HepG2 (cell line): ENCODE results near the gene VCAN. TPM values are rescaled to one million over a fixed set of nuclear protein-coding genes. Genes with fewer than 3 reads are reported as not detected.

Source experiments
- ATAC-seq: fragments of 200-7000 bp; cut with Tn5 transposase; 3 replicates; pipeline ENCODE4 v1.9.1; 2020; ENCODE audit warnings: mild to moderate bottlenecking, moderate library complexity
- BruUV-seq: library from RNA; stranded (reverse); fragments of 400-500 nt; replicated peaks from 2 replicates; lab custom pipeline; 2021; lab: Mats Ljungman, UMichigan
- CTCF ChIA-PET: fragments of 300-600 bp; formaldehyde crosslinking; extraction: SDS; loops from one replicate; lab custom pipeline; 2021; ENCODE audit warnings: low total read pairs, inconsistent platforms, low intra/inter-chr PET ratio; lab: Yijun Ruan, JAX
- POLR2A ChIA-PET: fragments of 350-600 bp; sonication (Branson Sonifier 250); formaldehyde crosslinking; loops from one replicate; lab custom pipeline; 2020; ENCODE audit warnings: antibody characterized with exemption, inconsistent platforms; lab: Yijun Ruan, JAX
- DNase-seq: peaks from one replicate; pipeline ENCODE4 v3.0.0-alpha.2; 2015; ENCODE audit warnings: low spot score
- FAIRE-seq: peaks from 3 replicates; lab custom pipeline; 2011; peaks lifted over from hg19 to GRCh38; lab: Jason Lieb, UNC
- H2AFZ ChIP-seq: one replicate; pipeline ENCODE4 v1.6.1; 2011; ENCODE audit warnings: low read length, inconsistent platforms
- H3K27ac ChIP-seq: fragments of 300-600 bp; 3 replicates; pipeline ENCODE4 v1.8.0; 2011; ENCODE audit warnings: mixed run types, mild to moderate bottlenecking, mixed read lengths, low read length, inconsistent platforms; ENCODE audit not compliant: insufficient read depth; ENCODE audit errors: extremely low read length
- H3K27me3 ChIP-seq, 2 experiments: fragments of 200-600 bp in 1 of 2; 2 replicates in 1 of 2; 3 replicates in 1 of 2; pipeline versions ENCODE4 v1.6.0 to v1.8.0; 2011; ENCODE audit warnings: low read length in 2 of 2, mild to moderate bottlenecking in 2 of 2, moderate library complexity in 2 of 2, inconsistent platforms in 1 of 2; ENCODE audit not compliant: insufficient read depth in 2 of 2, control insufficient read depth in 1 of 2
- H3K36me3 ChIP-seq, 2 experiments: fragments of 200-600 bp in 1 of 2; replicated peaks in 1 of 2; 2 replicates in 1 of 2; 3 replicates in 1 of 2; pipeline versions ENCODE4 v1.5.1 to v1.8.0; 2011; ENCODE audit warnings: low read length in 2 of 2, inconsistent platforms in 1 of 2; ENCODE audit not compliant: insufficient read depth in 2 of 2, control insufficient read depth in 1 of 2
- H3K4me1 ChIP-seq: 2 replicates; pipeline ENCODE4 v1.5.1; 2012; ENCODE audit warnings: low read length, inconsistent platforms; ENCODE audit not compliant: insufficient read depth
- H3K4me2 ChIP-seq: 2 replicates; pipeline ENCODE4 v1.6.0; 2011; ENCODE audit warnings: low read depth, low read length, inconsistent platforms
- H3K4me3 ChIP-seq, 3 experiments: fragments of 200-600 bp in 1 of 3; sonication (generic), shearing (Covaris generic) in 1 of 3; replicated peaks in 1 of 3; 2 replicates each; pipeline ENCODE4 v1.5.1; 2011 to 2016; ENCODE audit warnings: low read length in 3 of 3, inconsistent platforms in 2 of 3, low read depth in 2 of 3, mild to moderate bottlenecking in 2 of 3, control low read depth in 1 of 3, mixed read lengths in 1 of 3; ENCODE audit not compliant: insufficient read depth in 1 of 3
- H3K79me2 ChIP-seq: one replicate; pipeline ENCODE4 v1.6.1; 2011; ENCODE audit warnings: low read length, inconsistent platforms; ENCODE audit not compliant: insufficient read depth
- H3K9ac ChIP-seq: 2 replicates; pipeline ENCODE4 v1.6.0; 2011; ENCODE audit warnings: mild to moderate bottlenecking, low read depth, low read length, inconsistent platforms; ENCODE audit not compliant: insufficient read depth
- H3K9me3 ChIP-seq: 2 replicates; pipeline ENCODE4 v1.5.1; 2012; ENCODE audit warnings: mild to moderate bottlenecking, low read length
- H4K20me1 ChIP-seq: 2 replicates; pipeline ENCODE4 v1.6.0; 2011; ENCODE audit warnings: inconsistent platforms, mild to moderate bottlenecking, low read length, moderate library complexity; ENCODE audit not compliant: insufficient read depth
- CBX5 ChIP-seq: sonication (generic); formaldehyde crosslinking; IDR thresholded peaks from 2 replicates; pipeline ENCODE4 v1.4.0; 2020; ENCODE audit warnings: missing genetic modification reagents, borderline replicate concordance
- CC2D1A ChIP-seq: sonication (generic); formaldehyde crosslinking; IDR thresholded peaks from 2 replicates; pipeline ENCODE4 v1.8.1; 2023; ENCODE audit warnings: mild to moderate bottlenecking, missing genetic modification reagents
- DBP ChIP-seq: sonication (generic); formaldehyde crosslinking; IDR thresholded peaks from 2 replicates; pipeline ENCODE4 v1.4.0; 2020; ENCODE audit warnings: missing genetic modification reagents; ENCODE audit errors: not compliant biosample characterization
- DMAP1 ChIP-seq: IDR thresholded peaks from 2 replicates; pipeline ENCODE4 v1.6.1; 2016
- ELF3 ChIP-seq: IDR thresholded peaks from 2 replicates; pipeline ENCODE4 v1.6.1; 2016; ENCODE audit warnings: missing genetic modification reagents, missing compliant biosample characterization
- HDAC1 ChIP-seq: sonication (generic); formaldehyde crosslinking; IDR thresholded peaks from 2 replicates; pipeline ENCODE4 v1.5.1; 2020; ENCODE audit warnings: mild to moderate bottlenecking, missing genetic modification reagents
- KLF15 ChIP-seq: sonication (generic); formaldehyde crosslinking; IDR thresholded peaks from 2 replicates; pipeline ENCODE4 v1.8.1; 2023; ENCODE audit warnings: borderline replicate concordance, mild to moderate bottlenecking, inconsistent platforms, missing genetic modification reagents, mixed read lengths
- NBN ChIP-seq: fragments of 450-650 bp; conservative IDR thresholded peaks from 2 replicates; pipeline ENCODE4 v1.6.1; 2017
- SP140L ChIP-seq: sonication (generic); formaldehyde crosslinking; IDR thresholded peaks from 2 replicates; pipeline ENCODE4 v1.4.0; 2020; ENCODE audit warnings: missing genetic modification reagents, borderline replicate concordance
- TAF15 ChIP-seq: fragments of 200-400 bp; formaldehyde crosslinking; IDR thresholded peaks from one replicate; pipeline ENCODE4 v1.6.1; 2018; ENCODE audit warnings: mild to moderate bottlenecking, low read depth, low read length; ENCODE audit not compliant: poor library complexity, severe bottlenecking
- ZFYVE20 ChIP-seq: sonication (generic); formaldehyde crosslinking; IDR thresholded peaks from 2 replicates; pipeline ENCODE4 v1.8.0; 2023; ENCODE audit warnings: low read depth, mild to moderate bottlenecking, moderate library complexity, missing genetic modification reagents, borderline replicate concordance
- ZNF17 ChIP-seq: sonication (generic); formaldehyde crosslinking; IDR thresholded peaks from 2 replicates; pipeline ENCODE4 v1.5.0; 2020; ENCODE audit warnings: mild to moderate bottlenecking, missing genetic modification reagents
- ZNF333 ChIP-seq: sonication (generic); formaldehyde crosslinking; IDR thresholded peaks from 2 replicates; pipeline ENCODE4 v1.4.0; 2020; ENCODE audit warnings: mild to moderate bottlenecking, missing genetic modification reagents, borderline replicate concordance
- ZNF362 ChIP-seq: sonication (generic); formaldehyde crosslinking; IDR thresholded peaks from 2 replicates; pipeline ENCODE4 v1.4.0; 2020; ENCODE audit warnings: missing genetic modification reagents, mild to moderate bottlenecking, borderline replicate concordance
- ZNF597 ChIP-seq: sonication (generic); formaldehyde crosslinking; IDR thresholded peaks from 2 replicates; pipeline ENCODE4 v1.5.0; 2020; ENCODE audit warnings: missing genetic modification reagents
- ZNF704 ChIP-seq: sonication (generic); formaldehyde crosslinking; IDR thresholded peaks from 2 replicates; pipeline ENCODE4 v1.8.1; 2023; ENCODE audit warnings: mild to moderate bottlenecking, inconsistent platforms, moderate library complexity, missing genetic modification reagents, borderline replicate concordance
- ZNF737 ChIP-seq: sonication (generic); formaldehyde crosslinking; IDR thresholded peaks from 2 replicates; pipeline ENCODE4 v1.5.0; 2020; ENCODE audit warnings: missing genetic modification reagents, mild to moderate bottlenecking, borderline replicate concordance
- ZNF747 ChIP-seq: sonication (generic); formaldehyde crosslinking; IDR thresholded peaks from 2 replicates; pipeline ENCODE4 v1.8.1; 2023; ENCODE audit warnings: missing genetic modification reagents, mild to moderate bottlenecking, borderline replicate concordance
- WGBS: methylation state at CpG from one replicate; pipeline ENCODE4 v1.1.6; 2017; ENCODE audit warnings: low lambda C conversion rate; 5-methylcytosine and 5-hydroxymethylcytosine counted together
- in situ Hi-C: cut with HindIII; loops from 2 replicates; pipeline ENCODE4 v1.10.0; 2017; ENCODE audit warnings: low pct_unique_long_range_greater_than_20kb; ENCODE audit not compliant: extremely low pct_ligation_motif_present
- intact Hi-C: fragments of 100-400 bp; cut with micrococcal nuclease; formaldehyde crosslinking; loops from one replicate; pipeline ENCODE4 v1.10.0; 2022; ENCODE audit not compliant: unreplicated experiment
- polyA plus RNA-seq, 8 experiments: library from polyadenylated mRNA; depleted of rRNA in 3 of 8; stranded (reverse) in 7 of 8; unstranded in 1 of 8; fragments of >200 nt; fragmentation: Illumina TruSeq in 4 of 8; extraction: Trizol in 4 of 8; gene quantifications; 2 replicates each; pipeline versions ENCODE4 v1.2.1 to v1.2.3, GENCODE V29; 2011 to 2016; ENCODE audit warnings: low read depth in 4 of 8, missing spikeins in 1 of 8, mixed read lengths in 1 of 8; ENCODE audit not compliant: insufficient read depth in 1 of 8
- total RNA-seq, 5 experiments: library from RNA; depleted of rRNA; stranded (reverse); fragments of >200 nt; fragmentation: Illumina TruSeq; extraction: Trizol; gene quantifications; 2 replicates each; pipeline ENCODE4 v1.2.3, GENCODE V29; 2016; ENCODE audit warnings: low read depth in 1 of 5
- TF ChIP-seq, protein P1 (sequence below), 2 experiments: sonication (generic) in 1 of 2; formaldehyde crosslinking in 1 of 2; IDR thresholded peaks; 2 replicates each; pipeline versions ENCODE4 v1.4.0 to v1.6.1; 2018 to 2020; ENCODE audit warnings: missing genetic modification reagents in 2 of 2, borderline replicate concordance in 1 of 2, low read depth in 1 of 2, mild to moderate bottlenecking in 1 of 2, missing biosample characterization in 1 of 2

Gene VCAN
- total and polyA plus RNA-seq, 2 of the 13 experiments (the other 11 are each of a cell fraction or from before 2014, with no cell fraction given), result 1.2 to 3.5 TPM

GRCh38 chr5:83516377-83516776 is 44.8 kb downstream of the VCAN start:
- Histone ChIP-seq H3K4me2 (no peak overlapping the region), H3K9ac (no peak overlapping the region), H3K27me3 (no peaks in the 10 kb centered on the region), H3K4me1 (no peaks in the 10 kb centered on the region), H3K27ac (no peak overlapping the region), H4K20me1 (no peaks in the 10 kb centered on the region), H2AFZ (no peak overlapping the region), H3K9me3 (no peaks in the 10 kb centered on the region), H3K79me2 (no peaks in the 10 kb centered on the region), H3K4me3 (no peak overlapping the region), H3K36me3 (no peaks in the 10 kb centered on the region)
- in situ Hi-C loops, result no loop called here
- 42% methylated on average over 2 of the region's 2 CpGs for WGBS
- POLR2A ChIA-PET, result no interaction called here
- no TSS peak for BruUV-seq
- ATAC-seq (no peak), FAIRE-seq (no peak), DNase-seq (no peak)
- CTCF ChIA-PET, result no interaction called here
- intact Hi-C loops, result no loop called here
- TF ChIP-seq SP140L (CRISPR knock-in tag) (no peak), HDAC1 (no peak), CBX5 (CRISPR knock-in tag) (no peak), ELF3 (CRISPR knock-in tag) (no peak), ZNF704 (CRISPR knock-in tag) (no peak), ZNF737 (CRISPR knock-in tag) (no peak), NBN (no peak), DMAP1 (CRISPR knock-in tag) (no peak), ZFYVE20 (CRISPR knock-in tag) (no peak), KLF15 (CRISPR knock-in tag) (no peak), DBP (CRISPR knock-in tag) (no peak), TAF15 (no peak), CC2D1A (no peak), ZNF747 (CRISPR knock-in tag) (no peak), ZNF333 (CRISPR knock-in tag) (no peak), ZNF17 (CRISPR knock-in tag) (no peak), ZNF362 (no peak), ZNF597 (CRISPR knock-in tag) (no peak)
- TF ChIP-seq, protein P1, sequence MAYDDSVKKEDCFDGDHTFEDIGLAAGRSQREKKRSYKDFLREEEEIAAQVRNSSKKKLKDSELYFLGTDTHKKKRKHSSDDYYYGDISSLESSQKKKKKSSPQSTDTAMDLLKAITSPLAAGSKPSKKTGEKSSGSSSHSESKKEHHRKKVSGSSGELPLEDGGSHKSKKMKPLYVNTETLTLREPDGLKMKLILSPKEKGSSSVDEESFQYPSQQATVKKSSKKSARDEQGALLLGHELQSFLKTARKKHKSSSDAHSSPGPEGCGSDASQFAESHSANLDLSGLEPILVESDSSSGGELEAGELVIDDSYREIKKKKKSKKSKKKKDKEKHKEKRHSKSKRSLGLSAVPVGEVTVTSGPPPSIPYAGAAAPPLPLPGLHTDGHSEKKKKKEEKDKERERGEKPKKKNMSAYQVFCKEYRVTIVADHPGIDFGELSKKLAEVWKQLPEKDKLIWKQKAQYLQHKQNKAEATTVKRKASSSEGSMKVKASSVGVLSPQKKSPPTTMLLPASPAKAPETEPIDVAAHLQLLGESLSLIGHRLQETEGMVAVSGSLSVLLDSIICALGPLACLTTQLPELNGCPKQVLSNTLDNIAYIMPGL (CRISPR knock-in tag; IDR thresholded peaks at IDR 0.05; ENCODE audit: borderline replicate concordance in 1 of 2, low read depth in 1 of 2), result no peak
